ENCODE data around the gene CARTPT. TPM values are rescaled to one million over a fixed set of nuclear protein-coding genes. Genes with fewer than 3 reads are reported as not detected.
A peak's percentile ranks its signal among the peaks of the same experiment; 100 is the strongest.

The CARTPT gene
- total and polyA plus RNA-seq, 2 donors from 2014 or later = not detected

GRCh38 chr5:71757590-71758543 lies 38.8 kb downstream of the CARTPT start:
- Histone ChIP-seq H3K27me3 (ENCODE audit: control insufficient read depth, insufficient read depth, low read length) (no peaks in the 10 kb centered on the region), H3K36me3 (ENCODE audit: control insufficient read depth in 2 of 3, insufficient read depth in 3 of 3, low read length in 3 of 3) (no peaks in the 10 kb centered on the region), H3K4me1 (ENCODE audit: control insufficient read depth in 2 of 3, insufficient read depth in 2 of 3, low read depth in 1 of 3, low read length in 3 of 3) (no peaks in the 10 kb centered on the region), H3K9me3 (ENCODE audit: control insufficient read depth in 2 of 3, insufficient read depth in 1 of 3, low read length in 3 of 3) (no peaks in the 10 kb centered on the region), H3K9ac (ENCODE audit: low read length in 3 of 3) (peak overlapping the region in 1 of 3 donors; percentile 48), H3K27ac (ENCODE audit: low read depth in 2 of 2, low read length in 2 of 2) (no peak overlapping the region), H3K4me3 (ENCODE audit: low read length in 3 of 3) (peak overlapping the region; percentile 24 to 56 (median 26))
- intact Hi-C loops (cut with DNase I) = no loop called here
- peak; percentile 83 for TF ChIP-seq CTCF (IDR thresholded peaks at IDR 0.05; ENCODE audit: borderline replicate concordance, extremely low read depth, insufficient read depth)
- FAIRE-seq (peak; percentile 78), DNase-seq (peak; percentile 64 to 79 (median 73))

GRCh38 chr5:71762826-71763225 lies 43.8 kb downstream of the CARTPT start:
- TF ChIP-seq CTCF (IDR thresholded peaks at IDR 0.05; ENCODE audit: borderline replicate concordance, extremely low read depth, insufficient read depth) = no peak
- Histone ChIP-seq H3K4me3 (ENCODE audit: low read length in 3 of 3) (no peak overlapping the region), H3K4me1 (ENCODE audit: control insufficient read depth in 2 of 3, insufficient read depth in 2 of 3, low read depth in 1 of 3, low read length in 3 of 3) (no peaks in the 10 kb centered on the region), H3K27me3 (ENCODE audit: control insufficient read depth, insufficient read depth, low read length) (no peaks in the 10 kb centered on the region), H3K27ac (ENCODE audit: low read depth in 2 of 2, low read length in 2 of 2) (no peak overlapping the region), H3K9me3 (ENCODE audit: control insufficient read depth in 2 of 3, insufficient read depth in 1 of 3, low read length in 3 of 3) (no peaks in the 10 kb centered on the region), H3K36me3 (ENCODE audit: control insufficient read depth in 2 of 3, insufficient read depth in 3 of 3, low read length in 3 of 3) (no peaks in the 10 kb centered on the region), H3K9ac (ENCODE audit: low read length in 3 of 3) (no peak overlapping the region)
- no peak for DNase-seq
- FAIRE-seq = no peak
- intact Hi-C loops (cut with DNase I) = no loop called here

GRCh38 chr5:71767661-71768060 lies 48.6 kb downstream of the CARTPT start:
- no peak for FAIRE-seq
- Histone ChIP-seq H3K27ac (ENCODE audit: low read depth in 2 of 2, low read length in 2 of 2) (no peak overlapping the region), H3K36me3 (ENCODE audit: control insufficient read depth in 2 of 3, insufficient read depth in 3 of 3, low read length in 3 of 3) (no peaks in the 10 kb centered on the region), H3K27me3 (ENCODE audit: control insufficient read depth, insufficient read depth, low read length) (no peaks in the 10 kb centered on the region), H3K9ac (ENCODE audit: low read length in 3 of 3) (no peak overlapping the region), H3K4me3 (ENCODE audit: low read length in 3 of 3) (no peak overlapping the region), H3K9me3 (ENCODE audit: control insufficient read depth in 2 of 3, insufficient read depth in 1 of 3, low read length in 3 of 3) (no peaks in the 10 kb centered on the region), H3K4me1 (ENCODE audit: control insufficient read depth in 2 of 3, insufficient read depth in 2 of 3, low read depth in 1 of 3, low read length in 3 of 3) (no peaks in the 10 kb centered on the region)
- TF ChIP-seq CTCF (IDR thresholded peaks at IDR 0.05; ENCODE audit: borderline replicate concordance, extremely low read depth, insufficient read depth) = no peak
- intact Hi-C loops (cut with DNase I) = no loop called here
- no peak for DNase-seq

Data from kidney (tissue), 14 donors.